GM18909 (cell line): ENCODE results near the gene ATOH1.
A peak's percentile ranks its signal among the peaks of the same experiment; 100 is the strongest.

Experiments
- ATAC-seq: cut with Tn5 transposase; IDR thresholded peaks from one replicate; pipeline ENCODE4 v1.9.1; 2021; ENCODE audit warnings: mild to moderate bottlenecking; ENCODE audit not compliant: unreplicated experiment, poor library complexity

The ATOH1 gene

GRCh38 chr4:93831716-93832496 lies 3.4 kb downstream of the ATOH1 start:
- no peak for ATAC-seq

GRCh38 chr4:93834249-93835066 lies 5.9 kb downstream of the ATOH1 start:
- no peak for ATAC-seq

GRCh38 chr4:93835929-93836328 lies 7.4 kb downstream of the ATOH1 start:
- no peak for ATAC-seq

GRCh38 chr4:93839704-93840103 lies 11.2 kb downstream of the ATOH1 start:
- no peak for ATAC-seq

- ATAC-seq = peak; percentile 73
These were observed 13.3 kb downstream of the ATOH1 start for GRCh38 chr4:93841803-93842345.

GRCh38 chr4:93842601-93843252 lies 14.2 kb downstream of the ATOH1 start:
- peak; percentile 83 for ATAC-seq

- no peak for ATAC-seq
These were observed 15.2 kb downstream of the ATOH1 start for GRCh38 chr4:93843772-93844171.

- ATAC-seq = no peak
These were observed 24.1 kb downstream of the ATOH1 start for GRCh38 chr4:93852680-93853079.

- ATAC-seq = peak; percentile 46
These were observed 27.4 kb downstream of the ATOH1 start for GRCh38 chr4:93855926-93856325.

GRCh38 chr4:93865650-93866049 lies 37.1 kb downstream of the ATOH1 start:
- ATAC-seq = no peak

- no peak for ATAC-seq
These were observed 39.0 kb downstream of the ATOH1 start for GRCh38 chr4:93867416-93868001.

- no peak for ATAC-seq
These were observed 42.4 kb downstream of the ATOH1 start for GRCh38 chr4:93870876-93871458.

GRCh38 chr4:93876754-93877153 lies 48.2 kb downstream of the ATOH1 start:
- ATAC-seq = no peak

- ATAC-seq = no peak
These were observed 50.0 kb downstream of the ATOH1 start for GRCh38 chr4:93878566-93878965.

GRCh38 chr4:93879919-93880318 lies 51.4 kb downstream of the ATOH1 start:
- ATAC-seq = peak; percentile 90
